Endothelial cell of umbilical vein (primary cell): ENCODE measurements around the gene GABRR3. TPM values are rescaled to one million over a fixed set of nuclear protein-coding genes. Genes with fewer than 3 reads are reported as not detected.

ENCODE experiments used
- BruUV-seq: library from RNA; stranded (reverse); fragments of 400-500 nt; replicated peaks from 2 replicates; lab custom pipeline; 2021; lab: Mats Ljungman, UMichigan
- CTCF ChIA-PET: fragments of 300-600, 350-600 bp; sonication (Branson Sonifier 250); formaldehyde crosslinking; loops from one replicate; lab custom pipeline; 2021; ENCODE audit warnings: antibody characterized with exemption, inconsistent platforms; lab: Charles Lee
- POLR2A ChIA-PET: fragments of 300-600, 350-600 bp; sonication (Branson Sonifier 250); formaldehyde crosslinking; loops from one replicate; lab custom pipeline; 2021; ENCODE audit warnings: antibody characterized with exemption, inconsistent platforms; lab: Charles Lee
- DNase-seq: peaks from one replicate; pipeline ENCODE4 v3.0.0-alpha.2; 2011; ENCODE audit warnings: low read depth, low spot score
- FAIRE-seq: peaks from 2 replicates; lab custom pipeline; 2011; peaks lifted over from hg19 to GRCh38; lab: Jason Lieb, UNC
- H2AFZ ChIP-seq: 2 replicates; pipeline ENCODE4 v1.6.0; 2012; ENCODE audit warnings: low read depth, low read length, control low read depth, inconsistent platforms
- H3K27ac ChIP-seq: 2 replicates; pipeline ENCODE4 v1.5.1; 2011; ENCODE audit warnings: low read depth, mild to moderate bottlenecking, control low read depth, low read length, moderate library complexity; ENCODE audit not compliant: insufficient read depth
- H3K27me3 ChIP-seq, 2 experiments: 2 replicates each; pipeline versions ENCODE4 v1.6.0 to v1.6.1; 2011; ENCODE audit warnings: low read length in 2 of 2, mixed read lengths in 1 of 2; ENCODE audit not compliant: control insufficient read depth in 2 of 2, insufficient read depth in 2 of 2
- H3K36me3 ChIP-seq, 2 experiments: 2 replicates in 1 of 2; 3 replicates in 1 of 2; pipeline ENCODE4 v1.5.1; 2011; ENCODE audit warnings: low read length in 2 of 2, mild to moderate bottlenecking in 1 of 2, moderate library complexity in 1 of 2; ENCODE audit not compliant: control insufficient read depth in 2 of 2, insufficient read depth in 2 of 2; ENCODE audit errors: extremely low read depth in 1 of 2
- H3K4me1 ChIP-seq: 3 replicates; pipeline ENCODE4 v1.5.1; 2011; ENCODE audit warnings: mild to moderate bottlenecking, low read length; ENCODE audit not compliant: control insufficient read depth, insufficient read depth; ENCODE audit errors: extremely low read depth
- H3K4me2 ChIP-seq: 2 replicates; pipeline ENCODE4 v1.6.1; 2011; ENCODE audit warnings: low read length, control low read depth, mixed read lengths; ENCODE audit not compliant: insufficient read depth
- H3K4me3 ChIP-seq, 3 experiments: fragments of 200-600 bp in 1 of 3; sonication (generic), shearing (Covaris generic) in 1 of 3; replicated peaks in 1 of 3; 2 replicates each; pipeline ENCODE4 v1.5.1; 2011 to 2016; ENCODE audit warnings: control low read depth in 3 of 3, low read length in 3 of 3, mild to moderate bottlenecking in 2 of 3, inconsistent platforms in 1 of 3, low read depth in 1 of 3, moderate library complexity in 1 of 3; ENCODE audit not compliant: insufficient read depth in 1 of 3
- H3K79me2 ChIP-seq: 2 replicates; pipeline ENCODE4 v1.6.0; 2012; ENCODE audit warnings: low read length, inconsistent platforms; ENCODE audit not compliant: control insufficient read depth, insufficient read depth
- H3K9ac ChIP-seq: replicated peaks from 2 replicates; pipeline ENCODE3; 2011; ENCODE audit warnings: low read length, control low read depth; ENCODE audit not compliant: insufficient read depth; ENCODE audit errors: extremely low read depth
- H3K9me1 ChIP-seq: replicated peaks from 3 replicates; pipeline ENCODE4 v1.6.0; 2011; ENCODE audit warnings: mild to moderate bottlenecking, low read length; ENCODE audit not compliant: control insufficient read depth, insufficient read depth; ENCODE audit errors: extremely low read depth
- H3K9me3 ChIP-seq: replicated peaks from 2 replicates; pipeline ENCODE4 v1.5.1; 2012; ENCODE audit warnings: low read length, inconsistent platforms; ENCODE audit not compliant: control insufficient read depth, insufficient read depth
- H4K20me1 ChIP-seq: replicated peaks from 2 replicates; pipeline ENCODE3; 2011; ENCODE audit warnings: mild to moderate bottlenecking, low read length; ENCODE audit not compliant: control insufficient read depth, insufficient read depth; ENCODE audit errors: extremely low read depth
- EZH2 ChIP-seq: IDR thresholded peaks from 2 replicates; pipeline ENCODE4 v1.6.1; 2012; ENCODE audit warnings: borderline replicate concordance, low read depth, mild to moderate bottlenecking, moderate library complexity, low read length, inconsistent platforms; ENCODE audit not compliant: severe bottlenecking
- FOS ChIP-seq: IDR thresholded peaks from 2 replicates; pipeline ENCODE4 v1.6.1; 2011; ENCODE audit warnings: mild to moderate bottlenecking, low read length, moderate library complexity, borderline replicate concordance; ENCODE audit not compliant: insufficient read depth
- GATA2 ChIP-seq: IDR thresholded peaks from 2 replicates; pipeline ENCODE4 v1.7.0; 2011; ENCODE audit warnings: low read depth, mild to moderate bottlenecking, moderate library complexity, mixed read lengths, low read length; ENCODE audit not compliant: insufficient read length, insufficient read depth
- JUN ChIP-seq: IDR thresholded peaks from 2 replicates; pipeline ENCODE4 v1.6.1; 2011; ENCODE audit warnings: borderline replicate concordance, low read depth; ENCODE audit not compliant: insufficient read length, insufficient read depth
- MYC ChIP-seq: IDR thresholded peaks from one replicate; pipeline ENCODE4 v1.6.1; 2011; ENCODE audit warnings: mild to moderate bottlenecking, low read depth, low read length
- POLR2A ChIP-seq: IDR thresholded peaks from 2 replicates; pipeline ENCODE4 v1.6.1; 2012; ENCODE audit warnings: low read depth, mild to moderate bottlenecking, control low read depth, low read length
- POLR2AphosphoS5 ChIP-seq: IDR thresholded peaks from 2 replicates; pipeline ENCODE4 v1.6.1; 2012; ENCODE audit warnings: low read depth, mild to moderate bottlenecking, control low read depth, low read length, moderate library complexity; ENCODE audit not compliant: insufficient read depth
- dilution Hi-C: fragments of 300-500 bp; cut with MboI; formaldehyde crosslinking; loops from one replicate; pipeline ENCODE4 v1.15.0; 2019; ENCODE audit warnings: low sequenced_read_pairs; ENCODE audit not compliant: extremely low pct_ligation_motif_present
- intact Hi-C: fragments of 100-400 bp; cut with micrococcal nuclease; formaldehyde crosslinking; loops from one replicate; pipeline ENCODE4 v1.10.0; 2022
- polyA plus RNA-seq, 4 experiments: library from polyadenylated mRNA; depleted of rRNA in 3 of 4; stranded (reverse) in 3 of 4; unstranded in 1 of 4; fragments of >200 nt; gene quantifications; 2 replicates each; pipeline versions ENCODE4 v1.2.1 to v1.2.3, GENCODE V29; 2011 to 2012; ENCODE audit warnings: missing spikeins in 1 of 4
- total RNA-seq: library from RNA; stranded (reverse); gene quantifications from 2 replicates; pipeline ENCODE4 v1.2.3, GENCODE V29; 2021
- TF ChIP-seq, protein P1 (sequence below): IDR thresholded peaks from 2 replicates; pipeline ENCODE4 v1.6.1; 2011; ENCODE audit not compliant: insufficient read depth, insufficient read length
- TF ChIP-seq, protein P2 (sequence below), 2 donors: IDR thresholded peaks; 1 replicate in 1 of 2; 2 replicates in 1 of 2; pipeline ENCODE4 v1.5.1; 2011; ENCODE audit warnings: low read length in 2 of 2, mild to moderate bottlenecking in 2 of 2, moderate library complexity in 2 of 2, control low read depth in 1 of 2, inconsistent platforms in 1 of 2, low read depth in 1 of 2; ENCODE audit not compliant: insufficient read depth in 1 of 2; ENCODE audit errors: extremely low read depth in 1 of 2

GABRR3 gene
- total and polyA plus RNA-seq, 2 donors (not counting 3 experiments of a cell fraction or from before 2014, with no cell fraction given): not detected

DNA sequence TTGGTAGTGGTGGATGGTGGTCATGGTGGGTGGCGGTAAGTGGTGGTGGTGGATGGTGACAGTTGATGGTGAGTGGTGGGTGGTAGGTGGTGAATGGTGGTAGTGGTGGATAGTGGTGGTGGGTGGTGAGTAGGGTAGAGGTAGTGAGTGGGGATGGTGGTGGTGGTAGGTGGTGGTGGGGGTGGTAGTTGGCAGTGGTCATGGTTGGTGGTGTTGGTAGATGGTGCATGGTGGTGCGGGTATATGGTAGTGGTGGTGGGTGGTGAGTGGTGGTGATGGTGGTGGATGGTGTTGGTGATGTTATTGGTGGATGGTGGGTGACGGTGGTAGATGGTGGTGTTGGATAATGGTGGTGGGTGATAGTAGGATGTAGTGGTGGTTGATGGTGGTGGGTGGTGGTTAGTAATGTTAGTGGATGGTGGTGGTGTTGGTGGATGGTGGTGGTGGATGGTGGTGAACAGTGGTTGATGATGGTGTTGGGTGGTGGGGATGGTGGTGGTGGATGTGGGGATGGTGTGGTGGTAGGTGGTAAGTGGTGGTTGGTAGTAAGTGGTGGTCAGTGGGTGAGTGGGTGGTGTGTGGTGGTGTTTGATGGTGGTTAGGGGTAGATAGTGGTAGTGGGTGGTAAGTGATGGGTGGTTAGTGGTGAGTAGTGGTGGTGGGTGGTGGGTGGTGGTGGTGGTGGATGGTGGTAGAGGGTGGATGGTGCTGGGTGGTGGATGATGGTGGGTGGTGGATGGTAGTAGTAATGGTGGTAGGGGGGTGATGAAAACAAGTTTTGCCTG is 46.1 kb downstream of the GABRR3 start:
- Histone ChIP-seq H4K20me1 (no peaks in the 10 kb centered on the region), H3K27me3 (peaks cover 2 to 13% of the 10 kb centered on the region in 2 experiments), H3K4me1 (no peaks in the 10 kb centered on the region), H3K9ac (no peak overlapping the region), H3K4me2 (no peak overlapping the region), H3K79me2 (no peaks in the 10 kb centered on the region), H3K4me3 (no peak overlapping the region), H3K9me1 (no peaks in the 10 kb centered on the region), H3K27ac (no peak overlapping the region), H3K9me3 (no peaks in the 10 kb centered on the region), H2AFZ (no peak overlapping the region), H3K36me3 (no peaks in the 10 kb centered on the region)
- FAIRE-seq (no peak), DNase-seq (no peak)
- dilution Hi-C loops: no loop called here
- ChIA-PET CTCF (no interaction called here), POLR2A (no interaction called here)
- intact Hi-C loops: no loop called here
- TF ChIP-seq POLR2AphosphoS5 (no peak), EZH2 (no peak), POLR2A (no peak), MYC (no peak), JUN (no peak)
- no TSS peak for BruUV-seq

DNA sequence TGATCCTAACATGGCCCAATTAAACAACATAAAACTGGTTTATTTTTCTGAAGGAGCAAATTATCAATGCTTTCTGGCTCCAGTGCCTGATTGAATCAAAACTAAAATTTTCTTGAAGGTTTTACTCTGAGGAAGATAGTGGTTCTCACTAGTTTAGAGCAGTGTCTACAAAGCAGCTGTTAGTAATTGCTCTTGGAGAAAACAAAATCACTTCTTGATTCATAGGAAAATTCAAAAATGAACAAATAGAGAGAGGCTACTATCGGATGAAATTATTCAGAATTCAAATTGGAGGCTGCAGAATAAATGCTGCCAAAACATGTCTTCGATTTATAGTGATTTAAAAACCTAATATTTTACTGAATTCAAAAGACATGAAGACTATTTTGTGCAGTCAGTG is 47.8 kb downstream of the GABRR3 start:
- DNase-seq (no peak), FAIRE-seq (no peak)
- H3K27me3 ChIP-seq: peaks cover 4 to 13% of the 10 kb centered on the region in 2 experiments
- no peak overlapping the region for H3K4me3 ChIP-seq
- ChIA-PET POLR2A (no interaction called here), CTCF (no interaction called here)
- no peaks in the 10 kb centered on the region for H3K9me3 ChIP-seq
- H2AFZ ChIP-seq: no peak overlapping the region
- no peaks in the 10 kb centered on the region for H3K9me1 ChIP-seq
- no peaks in the 10 kb centered on the region for H3K79me2 ChIP-seq
- H3K27ac ChIP-seq: no peak overlapping the region
- intact Hi-C loops (no loop called here), dilution Hi-C loops (no loop called here)
- TF ChIP-seq GATA2 (no peak), JUN (no peak), POLR2AphosphoS5 (no peak), FOS (no peak), EZH2 (no peak), POLR2A (no peak), MYC (no peak)
- TF ChIP-seq, protein P1, sequence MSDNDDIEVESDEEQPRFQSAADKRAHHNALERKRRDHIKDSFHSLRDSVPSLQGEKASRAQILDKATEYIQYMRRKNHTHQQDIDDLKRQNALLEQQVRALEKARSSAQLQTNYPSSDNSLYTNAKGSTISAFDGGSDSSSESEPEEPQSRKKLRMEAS: no peak
- TF ChIP-seq, protein P2, sequence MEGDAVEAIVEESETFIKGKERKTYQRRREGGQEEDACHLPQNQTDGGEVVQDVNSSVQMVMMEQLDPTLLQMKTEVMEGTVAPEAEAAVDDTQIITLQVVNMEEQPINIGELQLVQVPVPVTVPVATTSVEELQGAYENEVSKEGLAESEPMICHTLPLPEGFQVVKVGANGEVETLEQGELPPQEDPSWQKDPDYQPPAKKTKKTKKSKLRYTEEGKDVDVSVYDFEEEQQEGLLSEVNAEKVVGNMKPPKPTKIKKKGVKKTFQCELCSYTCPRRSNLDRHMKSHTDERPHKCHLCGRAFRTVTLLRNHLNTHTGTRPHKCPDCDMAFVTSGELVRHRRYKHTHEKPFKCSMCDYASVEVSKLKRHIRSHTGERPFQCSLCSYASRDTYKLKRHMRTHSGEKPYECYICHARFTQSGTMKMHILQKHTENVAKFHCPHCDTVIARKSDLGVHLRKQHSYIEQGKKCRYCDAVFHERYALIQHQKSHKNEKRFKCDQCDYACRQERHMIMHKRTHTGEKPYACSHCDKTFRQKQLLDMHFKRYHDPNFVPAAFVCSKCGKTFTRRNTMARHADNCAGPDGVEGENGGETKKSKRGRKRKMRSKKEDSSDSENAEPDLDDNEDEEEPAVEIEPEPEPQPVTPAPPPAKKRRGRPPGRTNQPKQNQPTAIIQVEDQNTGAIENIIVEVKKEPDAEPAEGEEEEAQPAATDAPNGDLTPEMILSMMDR (IDR thresholded peaks at IDR 0.05; ENCODE audit: extremely low read depth in 1 of 2, insufficient read depth in 1 of 2, low read depth in 1 of 2, low read length in 2 of 2): no peak
- H3K4me1 ChIP-seq: peaks cover under 1% of the 10 kb centered on the region
- no TSS peak for BruUV-seq
- no peak overlapping the region for H3K4me2 ChIP-seq
- H4K20me1 ChIP-seq: no peaks in the 10 kb centered on the region
- H3K9ac ChIP-seq: no peak overlapping the region
- no peaks in the 10 kb centered on the region for H3K36me3 ChIP-seq
